ENCODE results near the gene HPCAL4.

DNA sequence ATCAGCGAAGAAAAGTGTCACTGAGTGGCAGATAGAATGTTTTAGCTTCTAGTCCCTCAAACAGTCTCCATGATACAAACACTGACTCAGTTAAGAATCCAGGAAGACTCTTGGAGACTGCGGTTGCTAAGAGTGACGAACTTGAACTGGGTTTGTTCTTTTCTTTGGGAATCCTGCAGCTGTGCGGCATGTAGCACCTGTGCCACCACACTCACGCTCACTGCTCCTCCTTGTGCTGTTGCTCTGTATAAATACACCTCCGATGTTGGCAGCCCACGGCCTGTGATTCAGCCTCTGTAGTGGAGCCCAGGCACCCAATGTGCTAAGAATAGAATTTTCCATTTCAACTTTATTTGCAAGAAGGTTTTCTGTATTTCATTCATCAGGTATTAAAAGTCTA, 41.9 kb upstream of the HPCAL4 start:
- TF ChIP-seq POLR2AphosphoS5 (IDR thresholded peaks at IDR 0.05; ENCODE audit: low read depth, low read length) (no peak), POLR2A (IDR thresholded peaks at IDR 0.05; ENCODE audit: low read depth, low read length) (no peak), TAF1 (IDR thresholded peaks at IDR 0.05; ENCODE audit: borderline replicate concordance, low read depth, low read length) (no peak)
